ENCODE measurements around the gene PIK3R6. TPM values are rescaled to one million over a fixed set of nuclear protein-coding genes. Genes with fewer than 3 reads are reported as not detected.

The PIK3R6 gene
- total and polyA plus RNA-seq, 2 donors (not counting 1 experiment from before 2014, with no cell fraction given): 2.8 to 11.0 TPM

- Histone ChIP-seq H4K20me1 (ENCODE audit: control insufficient read depth, insufficient read depth, low read length, poor library complexity, severe bottlenecking) (peaks cover 10% of the 10 kb centered on the region), H3K79me2 (ENCODE audit: control insufficient read depth, insufficient read depth, low read length) (no peaks in the 10 kb centered on the region), H3K4me1 (ENCODE audit: control insufficient read depth in 2 of 2, insufficient read depth in 2 of 2, low read length in 2 of 2) (peaks cover 0 to 4% of the 10 kb centered on the region in 2 donors), H3K4me3 (ENCODE audit: control extremely low read depth in 1 of 5, extremely low read depth in 1 of 5, insufficient read depth in 1 of 5, low read depth in 2 of 5, low read length in 4 of 5) (no peak overlapping the region), H2AFZ (ENCODE audit: insufficient read depth, low read depth, low read length, poor library complexity, severe bottlenecking) (no peak overlapping the region), H3K9ac (ENCODE audit: low read length) (no peak overlapping the region), H3K4me2 (replicated peaks; ENCODE audit: low read depth, low read length, poor library complexity, severe bottlenecking) (no peak overlapping the region), H3K36me3 (replicated peaks in 1 of 2; ENCODE audit: control extremely low read depth in 1 of 2, control insufficient read depth in 1 of 2, extremely low read depth in 1 of 2, insufficient read depth in 2 of 2, low read length in 1 of 2) (peaks cover 0 to 79% of the 10 kb centered on the region in 2 experiments), H3K9me3 (ENCODE audit: control extremely low read depth in 1 of 3, control insufficient read depth in 2 of 3, insufficient read depth in 1 of 3, low read length in 2 of 3) (peaks cover 0 to 14% (median 0%) of the 10 kb centered on the region in 3 donors), H3K27ac (ENCODE audit: low read length in 2 of 2) (no peak overlapping the region), H3K27me3 (replicated peaks in 1 of 4; ENCODE audit: control extremely low read depth in 1 of 4, control insufficient read depth in 3 of 4, insufficient read depth in 4 of 4, low read length in 3 of 4) (no peaks in the 10 kb centered on the region)
- CTCF ChIA-PET: interaction anchor here (0.6 to 2.5 kb wide), 4 partner anchors 13 to 70 kb away, joined by 3 to 8 read pairs (median 4); no protein-coding TSS in a partner anchor
- TF ChIP-seq CTCF (IDR thresholded peaks at IDR 0.05) (no peak), EZH2 (IDR thresholded peaks at IDR 0.05; ENCODE audit: borderline replicate concordance, insufficient read depth, low read depth, low read length, poor library complexity, severe bottlenecking) (no peak)
- Mint-ChIP-seq H3K4me3 (no peak overlapping the region), H3K9me3 (ENCODE audit: insufficient read depth) (no peaks in the 10 kb centered on the region), H3K27me3 (no peaks in the 10 kb centered on the region), H3K4me1 (peaks cover 7% of the 10 kb centered on the region), H3K27ac (no peak overlapping the region)
- intact Hi-C loops (cut with micrococcal nuclease): no loop called here
- DNase-seq (no peak), ATAC-seq (ENCODE audit: low read depth) (no peak)
- POLR2A ChIA-PET: no interaction called here
- WGBS (ENCODE audit: insufficient coverage): 99% methylated on average over 35 of the region's 39 CpGs
Measured at GRCh38 chr17:8887834-8888703, 20.6 kb upstream of the PIK3R6 start.

GRCh38 chr17:8887301-8887700, 19.8 kb upstream of the PIK3R6 start:
- Histone ChIP-seq H3K9me3 (ENCODE audit: control extremely low read depth in 1 of 3, control insufficient read depth in 2 of 3, insufficient read depth in 1 of 3, low read length in 2 of 3) (peaks cover 0 to 14% (median 0%) of the 10 kb centered on the region in 3 donors), H3K36me3 (replicated peaks in 1 of 2; ENCODE audit: control extremely low read depth in 1 of 2, control insufficient read depth in 1 of 2, extremely low read depth in 1 of 2, insufficient read depth in 2 of 2, low read length in 1 of 2) (peaks cover 0 to 78% of the 10 kb centered on the region in 2 experiments), H3K4me3 (ENCODE audit: control extremely low read depth in 1 of 5, extremely low read depth in 1 of 5, insufficient read depth in 1 of 5, low read depth in 2 of 5, low read length in 4 of 5) (no peak overlapping the region), H2AFZ (ENCODE audit: insufficient read depth, low read depth, low read length, poor library complexity, severe bottlenecking) (no peak overlapping the region), H3K9ac (ENCODE audit: low read length) (no peak overlapping the region), H3K79me2 (ENCODE audit: control insufficient read depth, insufficient read depth, low read length) (no peaks in the 10 kb centered on the region), H3K4me1 (ENCODE audit: control insufficient read depth in 2 of 2, insufficient read depth in 2 of 2, low read length in 2 of 2) (peaks cover 0 to 4% of the 10 kb centered on the region in 2 donors), H4K20me1 (ENCODE audit: control insufficient read depth, insufficient read depth, low read length, poor library complexity, severe bottlenecking) (peaks cover 10% of the 10 kb centered on the region), H3K27ac (ENCODE audit: low read length in 2 of 2) (no peak overlapping the region), H3K4me2 (replicated peaks; ENCODE audit: low read depth, low read length, poor library complexity, severe bottlenecking) (no peak overlapping the region), H3K27me3 (replicated peaks in 1 of 4; ENCODE audit: control extremely low read depth in 1 of 4, control insufficient read depth in 3 of 4, insufficient read depth in 4 of 4, low read length in 3 of 4) (no peaks in the 10 kb centered on the region)
- H3K27me3 Mint-ChIP-seq: no peaks in the 10 kb centered on the region
- 97% methylated on average over 10 of the region's 11 CpGs for WGBS (ENCODE audit: insufficient coverage)
- CTCF ChIA-PET: no interaction called here
- no peak for ATAC-seq (ENCODE audit: low read depth)
- peaks cover 4% of the 10 kb centered on the region for H3K4me1 Mint-ChIP-seq
- DNase-seq: no peak
- H3K4me3 Mint-ChIP-seq: no peak overlapping the region
- H3K9me3 Mint-ChIP-seq (ENCODE audit: insufficient read depth): no peaks in the 10 kb centered on the region
- TF ChIP-seq CTCF (IDR thresholded peaks at IDR 0.05): no peak
- no peak for TF ChIP-seq EZH2 (IDR thresholded peaks at IDR 0.05; ENCODE audit: borderline replicate concordance, insufficient read depth, low read depth, low read length, poor library complexity, severe bottlenecking)
- intact Hi-C loops (cut with micrococcal nuclease): no loop called here
- no peak overlapping the region for H3K27ac Mint-ChIP-seq
- POLR2A ChIA-PET: no interaction called here

Data from B cell (primary cell).